ENCODE data around the gene ARHGAP40. TPM values are rescaled to one million over a fixed set of nuclear protein-coding genes. Genes with fewer than 3 reads are reported as not detected.

The ARHGAP40 gene
- total and polyA plus RNA-seq, 10 donors = 0.03 TPM; not detected in 9

GRCh38 chr20:38566036-38566598 lies 35.5 kb upstream of the ARHGAP40 start:
- peaks cover 0 to 100% (median 69%) of the 10 kb centered on the region in 6 donors for H3K36me3 ChIP-seq
- 92 to 94% (median 94%) methylated on average over 6 of the region's 6 CpGs for WGBS, 5 donors
- H3K27me3 ChIP-seq (replicated peaks in 1 of 7) = no peaks in the 10 kb centered on the region
- TF ChIP-seq POLR2A (IDR thresholded peaks at IDR 0.05) = no peak
- TF ChIP-seq POLR2AphosphoS5 (IDR thresholded peaks at IDR 0.05) = no peak
- TF ChIP-seq CTCF (IDR thresholded peaks at IDR 0.05 in 8 of 11, conservative IDR thresholded peaks at IDR 0.05 in 3 of 11) = no peak
- H3K4me3 ChIP-seq = no peak overlapping the region
- intact Hi-C loops (cut with DNase I; ENCODE audit: low total_unique reads) = no loop called here
- DNase-seq = no peak
- no peaks in the 10 kb centered on the region for H3K9me3 ChIP-seq
- no peaks in the 10 kb centered on the region for H3K4me1 ChIP-seq
- no peak overlapping the region for H3K27ac ChIP-seq

GRCh38 chr20:38569747-38570525 lies 31.7 kb upstream of the ARHGAP40 start:
- 64 to 79% (median 72%) methylated on average over 5 of the region's 5 CpGs for WGBS, 5 donors
- peaks cover 0 to 100% (median 74%) of the 10 kb centered on the region in 6 donors for H3K36me3 ChIP-seq
- no peaks in the 10 kb centered on the region for H3K9me3 ChIP-seq
- DNase-seq = no peak
- TF ChIP-seq POLR2AphosphoS5 (IDR thresholded peaks at IDR 0.05) = no peak
- TF ChIP-seq POLR2A (IDR thresholded peaks at IDR 0.05) = no peak
- TF ChIP-seq CTCF (IDR thresholded peaks at IDR 0.05 in 8 of 11, conservative IDR thresholded peaks at IDR 0.05 in 3 of 11) = no peak
- no peak overlapping the region for H3K4me3 ChIP-seq
- H3K27me3 ChIP-seq (replicated peaks in 1 of 7) = no peaks in the 10 kb centered on the region
- H3K27ac ChIP-seq = no peak overlapping the region
- H3K4me1 ChIP-seq = no peaks in the 10 kb centered on the region
- intact Hi-C loops (cut with DNase I; ENCODE audit: low total_unique reads) = no loop called here

- Histone ChIP-seq H3K27ac (no peak overlapping the region), H3K4me1 (no peaks in the 10 kb centered on the region), H3K36me3 (peaks cover 0 to 99% (median 64%) of the 10 kb centered on the region in 6 donors), H3K27me3 (replicated peaks in 1 of 7) (no peaks in the 10 kb centered on the region), H3K9me3 (no peaks in the 10 kb centered on the region), H3K4me3 (no peak overlapping the region)
- DNase-seq = no peak
- 83 to 90% (median 88%) methylated on average over 6 to 7 of the region's 7 CpGs for WGBS, 5 donors
- TF ChIP-seq CTCF (IDR thresholded peaks at IDR 0.05 in 8 of 11, conservative IDR thresholded peaks at IDR 0.05 in 3 of 11) (no peak), POLR2A (IDR thresholded peaks at IDR 0.05) (no peak), POLR2AphosphoS5 (IDR thresholded peaks at IDR 0.05) (no peak)
- intact Hi-C loops (cut with DNase I; ENCODE audit: low total_unique reads) = no loop called here
Measured at GRCh38 chr20:38573413-38573812, 28.2 kb upstream of the ARHGAP40 start.

GRCh38 chr20:38579219-38579910 lies 22.2 kb upstream of the ARHGAP40 start:
- WGBS, 5 donors = 64 to 74% (median 71%) methylated on average over 6 to 7 of the region's 7 CpGs
- DNase-seq = no peak
- Histone ChIP-seq H3K27me3 (replicated peaks in 1 of 7) (peaks cover 0 to 11% (median 0%) of the 10 kb centered on the region in 7 donors), H3K36me3 (peaks cover 0 to 39% (median 29%) of the 10 kb centered on the region in 6 donors), H3K4me3 (no peak overlapping the region), H3K9me3 (no peaks in the 10 kb centered on the region), H3K27ac (no peak overlapping the region), H3K4me1 (no peaks in the 10 kb centered on the region)
- peak in 1 of 3 donors; percentile 36 for TF ChIP-seq POLR2AphosphoS5 (IDR thresholded peaks at IDR 0.05)
- TF ChIP-seq POLR2A (IDR thresholded peaks at IDR 0.05) = no peak
- intact Hi-C loops (cut with DNase I; ENCODE audit: low total_unique reads) = no loop called here

All from spleen (tissue), 11 donors.